GM21526 (cell line): ENCODE results near the gene POC5.
"Not testable (repeated sequence)": the region's sequence is repeated elsewhere in the genome, so short reads cannot be mapped to it uniquely, and the experiment has no call there.

Source experiments
- ATAC-seq: cut with Tn5 transposase; IDR thresholded peaks from one replicate; pipeline ENCODE4 v1.9.1; 2021; ENCODE audit warnings: moderate library complexity; ENCODE audit not compliant: unreplicated experiment, low FRiP score

POC5 gene

DNA sequence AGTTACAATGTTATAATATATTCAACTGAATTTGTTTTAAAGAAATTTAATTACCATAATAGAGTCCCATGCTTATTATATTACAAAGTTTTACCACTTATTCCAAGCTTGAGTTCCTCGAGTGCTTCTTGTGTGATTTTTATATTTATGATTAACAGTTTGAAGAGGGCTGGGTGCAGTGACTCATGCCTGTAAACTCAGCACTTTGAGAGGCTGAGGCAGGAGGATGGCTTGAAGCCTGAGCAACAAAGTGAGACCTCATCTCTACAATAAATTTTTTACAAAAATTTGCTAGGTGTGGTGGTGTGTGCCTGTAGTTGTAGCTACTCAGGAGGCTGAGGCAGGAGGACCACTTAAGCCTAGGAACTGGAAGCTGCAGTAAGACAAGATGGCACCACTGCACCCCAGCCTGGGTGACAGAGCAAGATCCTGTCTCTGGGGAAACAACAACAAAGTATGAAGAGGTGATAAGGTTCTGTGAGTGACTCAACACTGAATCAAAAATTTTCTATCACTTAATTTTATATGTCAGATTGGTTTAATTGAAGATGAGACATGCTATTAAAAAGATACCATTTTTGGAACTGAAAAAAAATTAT, 9.2 kb downstream of the POC5 start:
- no peak for ATAC-seq

DNA sequence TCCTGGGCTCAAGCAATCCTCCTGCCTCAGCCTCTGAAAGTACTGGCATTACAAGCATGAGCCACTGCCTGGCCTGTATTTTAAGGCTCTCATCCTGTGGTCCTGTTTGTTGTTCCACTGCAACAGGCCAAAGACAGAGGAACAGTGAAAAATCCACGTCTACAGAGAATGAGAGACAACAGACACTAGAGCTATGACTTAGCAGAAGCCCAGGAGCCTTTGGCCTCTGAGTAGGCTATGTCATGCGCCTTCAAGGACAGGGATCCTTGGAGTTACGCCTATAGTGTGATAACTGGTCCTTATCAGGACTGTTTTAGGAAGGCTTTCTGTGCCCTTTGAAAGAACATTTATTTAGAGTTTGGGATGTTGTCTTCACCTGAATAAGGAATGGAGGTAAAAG, 10.5 kb downstream of the POC5 start:
- ATAC-seq: no peak

DNA sequence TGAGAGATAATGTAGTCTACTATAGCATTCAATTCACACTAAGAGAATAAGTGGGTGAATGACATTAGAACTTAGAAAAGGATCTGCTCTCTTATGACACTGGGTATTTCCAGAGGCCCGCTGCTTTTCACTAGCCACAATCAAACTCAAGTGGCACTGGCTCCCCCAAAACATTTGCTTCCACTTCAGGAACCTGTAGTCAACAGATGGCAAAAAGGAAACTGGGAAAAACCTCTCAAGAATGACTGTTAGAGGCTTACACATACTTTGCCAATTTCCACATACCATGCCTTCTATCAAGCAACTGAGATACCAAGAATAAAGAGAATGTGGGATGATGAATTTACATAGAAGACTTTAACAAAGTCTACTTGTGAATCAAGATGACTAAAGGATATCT, 11.2 kb downstream of the POC5 start:
- no peak for ATAC-seq

DNA sequence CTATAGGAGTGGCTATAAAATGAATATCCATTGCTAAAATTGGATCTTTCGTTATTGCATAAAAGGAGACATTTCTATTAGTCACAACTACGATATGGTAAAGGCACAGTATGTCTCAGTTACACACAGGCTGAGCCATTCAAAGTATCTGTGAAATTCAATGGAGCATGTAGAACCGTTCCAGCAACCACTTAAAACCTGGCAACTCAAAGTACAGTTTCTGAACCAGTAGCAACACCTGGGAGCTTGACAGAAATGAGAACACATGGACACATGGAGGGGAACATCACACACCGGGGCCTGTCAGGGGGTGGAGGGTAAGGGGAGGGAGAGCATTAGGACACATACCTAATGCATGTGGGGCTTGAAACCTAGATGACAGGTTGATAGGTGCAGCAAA, 15.4 kb downstream of the POC5 start:
- no peak for ATAC-seq

DNA sequence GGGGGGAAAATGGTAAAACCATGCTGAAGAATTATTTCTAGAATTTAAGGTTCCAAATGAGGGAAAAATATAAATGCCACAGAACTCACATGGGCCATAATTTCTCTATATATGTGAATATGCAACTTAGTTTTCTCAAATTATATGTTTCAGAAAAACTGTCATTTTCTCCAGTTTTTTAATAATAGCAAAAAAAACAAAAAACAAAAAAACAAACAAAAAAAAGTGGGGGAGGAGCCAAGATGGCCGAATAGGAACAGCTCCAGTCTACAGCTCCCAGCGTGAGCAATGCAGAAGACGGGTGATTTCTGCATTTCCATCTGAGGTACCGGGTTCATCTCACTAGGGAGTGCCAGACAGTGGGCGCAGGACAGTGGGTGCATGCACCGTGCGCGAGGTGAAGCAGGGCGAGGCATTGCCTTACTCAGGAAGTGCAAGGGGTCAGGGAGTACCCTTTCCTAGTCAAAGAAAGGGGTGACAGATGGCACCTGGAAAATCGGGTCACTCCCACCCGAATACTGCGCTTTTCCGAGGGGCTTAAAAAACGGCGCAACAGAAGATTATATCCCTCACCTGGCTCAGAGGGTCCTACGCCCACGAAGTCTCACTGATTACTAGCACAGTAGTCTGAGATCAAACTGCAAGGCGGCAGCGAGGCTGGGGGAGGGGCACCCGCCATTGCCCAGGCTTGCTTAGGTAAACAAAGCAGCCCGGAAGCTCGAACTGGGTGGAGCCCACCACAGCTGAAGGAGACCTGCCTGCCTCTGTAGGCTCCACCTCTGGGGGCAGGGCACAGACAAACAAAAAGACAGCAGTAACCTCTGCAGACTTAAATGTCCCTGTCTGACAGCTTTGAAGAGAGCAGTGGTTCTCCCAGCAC, 21.5 kb downstream of the POC5 start:
- not testable (repeated sequence) for ATAC-seq

DNA sequence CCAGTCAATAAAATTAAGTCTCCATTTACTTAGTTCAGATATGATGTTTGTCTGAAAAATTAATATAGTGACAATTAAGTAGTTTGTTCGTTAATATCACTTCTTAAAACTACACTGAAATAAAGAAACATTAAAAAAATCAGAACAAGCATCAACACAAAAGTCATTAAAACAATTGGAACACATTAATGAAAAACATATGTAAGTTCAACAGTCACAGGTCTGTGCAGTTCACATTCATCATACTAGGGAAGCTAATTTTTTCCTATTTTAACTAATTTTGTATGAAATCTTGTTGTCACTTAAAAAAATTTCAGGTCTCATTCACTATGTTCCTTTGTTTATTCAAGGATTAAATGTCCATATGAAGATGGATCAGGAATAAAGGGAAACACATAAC, 22.5 kb downstream of the POC5 start:
- ATAC-seq: no peak

DNA sequence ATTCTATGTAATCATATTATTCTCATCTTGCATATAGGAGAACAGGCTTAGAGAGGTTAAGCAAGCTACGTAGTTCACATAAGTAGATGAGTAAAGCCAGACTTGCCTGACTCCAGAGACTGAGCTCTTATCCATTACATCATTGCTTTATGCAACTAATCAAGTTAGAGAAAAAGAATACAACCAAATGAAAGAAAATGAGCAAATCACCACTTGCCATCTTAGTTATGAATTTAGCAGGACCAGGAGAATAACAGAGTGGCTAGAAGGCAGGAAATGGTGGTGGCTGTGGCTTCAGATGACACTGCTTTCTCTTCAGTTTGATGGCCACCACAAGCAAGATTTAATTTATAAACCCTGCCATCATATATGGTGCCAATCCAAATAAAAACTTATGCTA, 26.6 kb downstream of the POC5 start:
- ATAC-seq: no peak

DNA sequence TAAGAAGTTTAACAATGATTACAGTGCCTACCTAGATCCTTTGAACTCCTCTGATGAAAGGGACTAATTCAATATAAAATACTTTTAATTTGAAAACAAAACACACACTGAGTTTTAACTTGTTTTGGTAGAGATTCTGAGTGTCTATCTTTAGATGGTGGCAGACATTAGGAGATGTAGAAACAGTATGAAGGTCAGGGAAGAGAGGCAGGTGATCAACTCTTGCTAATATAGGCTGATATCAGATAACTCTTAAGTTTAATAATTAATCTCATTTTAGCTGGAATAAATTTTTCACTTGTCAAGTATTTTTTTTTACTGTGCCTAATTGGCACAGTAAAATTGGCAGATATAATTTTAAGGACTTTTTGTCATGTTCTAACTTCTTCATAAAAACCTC, 30.8 kb downstream of the POC5 start:
- no peak for ATAC-seq

DNA sequence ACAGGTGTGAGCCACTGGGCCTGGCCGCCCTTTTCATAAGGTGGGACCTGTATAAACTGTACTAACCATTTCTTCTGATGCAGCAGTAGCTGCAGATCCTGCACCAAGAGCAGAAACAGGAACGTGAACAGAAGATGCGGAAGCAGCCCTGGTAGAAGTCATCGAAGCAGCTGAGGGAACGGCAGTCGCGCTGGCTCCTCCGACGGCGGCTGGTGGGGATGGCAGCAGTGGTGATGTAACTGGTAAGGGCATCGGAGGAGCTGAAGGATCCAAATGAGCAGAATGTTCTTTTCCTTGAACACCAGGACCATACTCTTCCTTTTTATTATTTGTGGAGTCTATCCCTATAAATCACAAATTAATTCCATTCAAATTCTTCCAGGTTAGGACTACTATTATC, 32.1 kb downstream of the POC5 start:
- no peak for ATAC-seq

DNA sequence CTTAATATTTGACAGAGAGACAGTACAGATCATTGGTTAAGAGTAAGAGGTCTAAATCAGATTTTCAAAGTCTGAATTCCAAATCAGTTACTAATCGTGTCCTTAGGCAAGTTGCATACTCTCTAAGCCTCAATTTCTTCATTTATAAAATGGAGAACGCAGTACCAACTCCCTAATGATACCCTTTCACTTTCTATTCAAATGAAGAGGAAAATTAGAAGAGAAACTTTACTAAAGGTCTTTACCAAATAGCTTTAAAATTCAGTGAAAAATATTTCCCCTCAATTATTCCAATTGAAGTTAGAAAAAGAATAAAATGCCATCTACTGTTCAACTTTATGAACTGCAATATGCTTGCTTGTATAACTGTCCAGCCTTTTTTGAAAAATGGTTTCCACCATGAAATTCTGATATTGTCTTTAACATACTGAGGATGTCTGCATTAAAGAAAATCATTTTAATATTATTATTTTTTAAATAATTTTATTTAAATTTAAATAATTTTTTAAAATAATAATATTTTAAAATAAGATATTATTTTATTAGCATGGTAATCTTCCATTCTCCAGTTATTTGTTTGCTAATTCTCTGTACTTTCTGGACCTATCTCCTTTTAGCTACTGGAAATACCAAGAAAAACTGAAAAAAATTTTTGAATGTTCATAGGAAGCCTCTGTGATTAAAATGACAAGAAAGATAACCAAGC, 36.0 kb downstream of the POC5 start:
- ATAC-seq: no peak

DNA sequence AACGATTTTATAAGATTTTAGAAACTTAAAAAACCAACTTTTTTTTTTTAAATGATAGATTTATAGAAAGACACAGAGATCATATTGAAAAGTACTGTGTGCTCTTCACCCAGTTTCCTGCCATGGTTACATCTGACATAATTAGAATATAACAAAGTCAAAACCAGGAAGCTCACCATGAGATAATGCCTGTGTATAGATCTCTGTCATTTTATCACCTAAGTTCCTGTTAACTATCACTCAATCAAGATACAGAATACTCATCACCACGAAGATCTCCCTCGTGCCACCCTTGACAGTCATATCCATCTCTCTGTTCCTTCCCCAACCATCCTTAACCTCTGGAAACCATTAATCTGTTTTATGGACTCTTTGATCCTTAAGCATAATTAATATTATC, 39.1 kb downstream of the POC5 start:
- no peak for ATAC-seq

DNA sequence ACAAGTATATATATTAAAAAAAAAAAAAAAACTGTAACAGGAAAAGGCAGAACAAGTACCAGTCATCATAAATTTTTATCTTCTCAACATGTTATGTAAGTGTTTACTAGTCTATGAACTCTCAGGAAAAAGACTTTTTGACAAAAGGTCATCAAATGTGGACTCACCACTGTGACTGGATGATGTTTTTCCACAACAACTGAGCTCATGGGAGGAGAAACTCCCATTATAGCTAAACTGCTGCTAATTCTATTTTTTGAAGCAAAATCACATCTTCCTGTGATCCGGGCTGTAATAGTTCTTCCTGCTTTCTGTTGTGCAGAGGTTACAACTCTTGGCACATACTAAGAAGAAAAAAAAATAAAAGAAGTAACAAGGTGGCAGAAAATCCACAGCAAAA, 39.6 kb downstream of the POC5 start:
- no peak for ATAC-seq

DNA sequence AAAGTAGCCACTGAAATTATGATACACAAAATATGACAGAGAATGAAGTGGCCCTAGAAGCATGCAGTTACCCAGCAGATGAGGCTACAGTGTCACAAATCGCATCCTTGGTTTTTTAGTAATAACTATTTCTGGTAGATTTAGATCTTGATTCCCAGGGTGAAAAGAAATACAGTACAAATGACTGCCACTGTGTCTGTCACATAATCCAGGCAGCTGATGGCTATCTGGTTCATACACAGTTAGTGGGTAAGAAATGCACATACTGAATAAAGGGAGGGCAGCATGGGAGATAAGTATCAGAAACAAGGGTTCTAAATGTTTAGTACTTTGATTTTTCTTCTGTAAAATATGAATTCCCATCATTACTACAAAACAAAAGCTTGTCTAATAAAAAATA, 41.5 kb downstream of the POC5 start:
- ATAC-seq: no peak

DNA sequence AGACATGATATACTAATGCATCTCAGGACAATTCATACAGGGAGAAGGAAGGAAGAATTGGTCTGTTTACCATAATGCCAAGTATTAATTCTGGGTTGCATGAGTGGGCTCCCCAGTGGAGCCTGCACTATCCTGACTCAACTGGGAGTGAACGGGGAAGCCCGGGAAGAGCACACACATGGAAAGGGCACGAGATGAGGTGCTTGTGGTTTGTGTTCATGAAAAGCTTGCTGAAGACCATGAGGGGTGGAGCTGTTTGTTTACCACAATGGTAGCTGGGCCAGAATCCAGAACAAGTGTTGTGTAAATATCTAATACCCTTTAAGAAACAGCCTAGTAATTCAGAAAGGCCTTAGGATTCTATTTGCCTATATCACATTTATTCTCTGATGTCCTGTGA, 44.6 kb downstream of the POC5 start:
- no peak for ATAC-seq

DNA sequence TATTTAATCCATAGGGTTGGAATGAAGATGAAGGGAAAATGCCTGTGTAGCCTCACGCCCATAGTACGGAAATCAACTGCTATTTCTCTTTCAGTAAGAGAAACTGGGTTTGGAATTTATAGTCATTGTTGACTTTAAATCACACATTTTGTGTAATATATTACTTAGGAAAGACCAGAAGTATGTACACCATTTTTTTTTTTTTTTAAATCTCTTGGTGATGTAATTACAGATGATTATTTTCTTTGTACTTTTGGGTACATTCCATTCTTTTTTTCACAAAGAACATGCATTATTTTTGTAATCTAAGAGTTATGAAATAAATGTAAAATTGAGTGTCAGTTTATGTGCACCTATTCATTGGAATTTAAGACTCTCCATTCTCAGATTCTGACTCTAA, 45.7 kb downstream of the POC5 start:
- ATAC-seq: no peak

DNA sequence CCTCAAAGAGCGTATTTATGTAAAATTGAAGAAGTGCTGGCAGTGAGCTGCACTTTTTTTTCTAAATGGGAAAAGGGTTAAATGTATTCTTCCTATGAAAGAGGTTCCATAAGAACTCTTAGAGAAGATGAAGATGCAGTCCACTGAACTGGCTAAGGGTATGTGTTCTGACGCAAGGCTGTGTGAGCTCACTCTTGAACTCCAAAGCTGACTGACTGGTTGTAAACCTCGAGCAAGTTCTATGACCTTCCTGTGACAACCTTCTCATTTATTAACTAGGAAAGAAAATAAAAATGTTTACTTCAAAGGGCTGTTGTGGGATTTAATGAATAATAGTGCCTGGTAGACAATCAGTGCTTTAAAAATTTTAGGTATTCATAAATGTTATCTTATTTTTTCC, 46.7 kb downstream of the POC5 start:
- no peak for ATAC-seq

DNA sequence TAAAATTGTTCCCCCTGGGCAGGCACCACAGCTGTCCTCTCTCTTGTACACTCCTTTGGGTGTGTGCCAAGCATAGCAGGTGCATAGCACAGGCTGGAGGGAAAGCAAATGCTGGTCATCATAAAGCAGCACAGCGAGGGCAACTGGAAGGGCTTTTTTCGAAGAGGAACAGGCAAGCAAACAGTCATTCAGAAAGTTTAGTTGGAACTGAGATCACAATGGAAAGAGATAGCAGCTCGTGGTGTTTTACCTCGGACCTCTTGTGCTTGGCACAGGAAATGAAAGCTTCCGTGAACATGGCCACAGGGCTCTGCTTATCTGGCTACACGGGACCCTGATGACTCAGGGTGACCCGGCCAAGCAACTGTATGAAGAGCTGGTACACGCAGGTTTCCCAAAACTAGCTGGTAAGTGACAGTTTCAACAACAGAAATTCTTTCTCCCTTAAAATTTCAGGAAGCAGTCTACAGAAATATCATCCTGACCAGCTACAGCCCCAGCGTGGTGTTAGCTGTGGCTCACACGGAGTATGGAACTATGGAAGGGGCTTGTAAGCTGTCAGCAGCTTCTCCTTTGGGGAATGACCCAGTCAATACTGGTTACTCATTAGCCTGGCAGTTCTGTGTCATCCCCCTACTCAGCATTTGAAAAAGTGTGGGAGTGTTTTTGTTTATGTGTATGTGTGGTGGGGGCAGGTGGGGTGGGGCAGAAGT, 48.1 kb downstream of the POC5 start:
- peak; percentile 92 for ATAC-seq

DNA sequence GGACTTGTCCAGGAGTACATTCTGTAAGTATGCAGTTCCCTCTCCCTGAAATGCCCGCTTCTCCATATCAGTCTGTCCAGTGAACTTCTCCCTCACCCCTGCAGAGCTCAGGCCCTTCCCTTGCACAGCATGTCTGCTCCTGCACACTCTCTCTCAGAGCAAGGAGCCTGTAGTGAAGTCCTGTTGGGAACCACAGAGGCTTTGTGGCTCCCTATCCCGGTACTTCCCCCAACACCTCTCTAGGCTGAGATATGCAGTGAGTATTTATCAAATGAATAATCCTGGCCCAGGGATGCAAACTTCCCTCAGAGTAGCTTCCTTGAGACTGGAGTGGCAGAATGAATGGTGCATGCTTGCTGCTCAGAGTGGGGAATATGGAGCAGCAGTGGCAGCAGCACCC, 48.8 kb downstream of the POC5 start:
- ATAC-seq: no peak

DNA sequence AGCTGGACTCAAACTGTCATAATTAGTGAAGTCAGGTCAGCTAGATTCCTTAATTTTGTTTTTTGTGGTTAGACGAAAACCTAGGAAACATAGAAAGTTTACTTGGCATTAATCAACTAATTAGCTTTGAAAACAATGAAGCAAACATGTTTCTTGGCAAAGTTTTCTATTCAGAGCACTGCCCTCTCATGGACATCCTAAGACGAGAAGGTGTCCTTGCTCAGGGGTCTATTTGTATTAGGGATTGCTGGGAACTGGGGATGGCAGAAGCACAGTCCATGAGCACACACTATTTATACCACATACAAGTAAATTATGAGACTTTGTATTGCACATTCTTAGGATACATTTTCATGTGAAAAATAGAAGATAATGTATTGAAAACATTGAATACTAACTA, 49.7 kb downstream of the POC5 start:
- no peak for ATAC-seq

DNA sequence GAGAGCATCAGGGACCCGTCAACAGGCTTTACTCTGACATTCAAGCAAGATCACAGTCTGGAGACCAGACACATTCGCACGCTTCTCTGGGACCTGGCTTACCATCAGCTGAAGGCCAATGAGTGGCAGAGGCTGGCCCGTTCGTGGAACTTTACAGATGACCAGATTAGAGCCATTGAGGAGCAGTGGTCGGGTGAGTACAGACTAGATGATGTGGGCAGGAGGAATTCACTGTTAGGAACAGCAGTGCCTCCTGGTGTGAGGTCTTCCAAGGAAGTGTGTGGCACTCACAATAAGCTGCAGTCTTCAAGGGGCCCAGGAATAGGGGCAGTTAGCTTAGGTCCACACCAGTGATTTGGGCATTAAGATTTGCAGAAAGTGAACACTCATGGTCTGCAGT, 50.4 kb downstream of the POC5 start:
- no peak for ATAC-seq

DNA sequence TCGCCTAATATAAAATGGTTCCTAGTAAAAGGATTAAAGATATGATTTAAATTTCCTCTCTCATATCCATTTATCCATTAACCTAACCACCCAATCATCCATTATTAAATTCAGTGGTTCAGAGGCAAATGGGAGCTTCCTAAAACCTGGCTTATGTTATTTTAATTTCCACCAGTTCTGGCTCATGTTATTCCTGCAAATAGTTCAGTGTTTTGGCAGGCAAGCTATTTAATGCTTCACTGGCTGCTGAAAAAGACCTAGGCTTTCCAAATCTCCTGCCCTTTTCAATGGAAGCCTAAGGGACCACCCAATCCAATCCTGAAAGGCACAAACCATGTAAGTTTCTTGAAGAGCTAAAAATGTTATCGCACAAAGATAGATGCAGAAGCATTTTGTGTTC, 52.3 kb downstream of the POC5 start:
- no peak for ATAC-seq
